ENCODE data around the gene RRP1. TPM values are rescaled to one million over a fixed set of nuclear protein-coding genes. Genes with fewer than 3 reads are reported as not detected.

Gene RRP1
- polyA plus RNA-seq, 1 experiment: 8.2 TPM

- TF ChIP-seq CTCF (IDR thresholded peaks at IDR 0.05; ENCODE audit: low read depth, low read length): no peak
- no peaks in the 10 kb centered on the region for H3K27me3 ChIP-seq (ENCODE audit: control insufficient read depth, insufficient read depth, low read length)
- ChIA-PET CTCF (interaction anchor here (0.6 to 0.9 kb wide), 11 partner anchors 9 to 288 kb away, joined by 3 to 8 read pairs (median 3); no protein-coding TSS in a partner anchor), POLR2A (no interaction called here)
- DNase-seq (ENCODE audit: low read depth, low spot score): no peak
- H3K27ac ChIP-seq (ENCODE audit: low read depth, low read length): no peak overlapping the region
- no peaks in the 10 kb centered on the region; the same call in 1 of the 2 replicates for H3K9me3 ChIP-seq (ENCODE audit: control insufficient read depth, insufficient read depth, low read length)
- H3K4me3 ChIP-seq (ENCODE audit: low read depth, low read length): peak overlapping the region; percentile 96
These were observed 690 bp downstream of the RRP1 start for GRCh38 chr21:43790010-43790524.

GRCh38 chr21:43792406-43792805 lies 3.0 kb downstream of the RRP1 start:
- no peak overlapping the region for H3K27ac ChIP-seq (ENCODE audit: low read depth, low read length)
- no peak for TF ChIP-seq CTCF (IDR thresholded peaks at IDR 0.05; ENCODE audit: low read depth, low read length)
- DNase-seq (ENCODE audit: low read depth, low spot score): no peak
- ChIA-PET POLR2A (no interaction called here), CTCF (no interaction called here)
- no peaks in the 10 kb centered on the region; the same call in 1 of the 2 replicates for H3K9me3 ChIP-seq (ENCODE audit: control insufficient read depth, insufficient read depth, low read length)
- H3K27me3 ChIP-seq (ENCODE audit: control insufficient read depth, insufficient read depth, low read length): no peaks in the 10 kb centered on the region
- no peak overlapping the region for H3K4me3 ChIP-seq (ENCODE audit: low read depth, low read length)

GRCh38 chr21:43793243-43793642 lies 3.9 kb downstream of the RRP1 start:
- TF ChIP-seq CTCF (IDR thresholded peaks at IDR 0.05; ENCODE audit: low read depth, low read length): no peak
- H3K9me3 ChIP-seq (ENCODE audit: control insufficient read depth, insufficient read depth, low read length): no peaks in the 10 kb centered on the region; the same call in 1 of the 2 replicates
- no peak overlapping the region for H3K27ac ChIP-seq (ENCODE audit: low read depth, low read length)
- H3K27me3 ChIP-seq (ENCODE audit: control insufficient read depth, insufficient read depth, low read length): no peaks in the 10 kb centered on the region
- ChIA-PET CTCF (no interaction called here), POLR2A (no interaction called here)
- no peak for DNase-seq (ENCODE audit: low read depth, low spot score)
- no peak overlapping the region for H3K4me3 ChIP-seq (ENCODE audit: low read depth, low read length)

- no peak overlapping the region for H3K4me3 ChIP-seq (ENCODE audit: low read depth, low read length)
- no peaks in the 10 kb centered on the region; the same call in 1 of the 2 replicates for H3K9me3 ChIP-seq (ENCODE audit: control insufficient read depth, insufficient read depth, low read length)
- no peak for TF ChIP-seq CTCF (IDR thresholded peaks at IDR 0.05; ENCODE audit: low read depth, low read length)
- H3K27me3 ChIP-seq (ENCODE audit: control insufficient read depth, insufficient read depth, low read length): no peaks in the 10 kb centered on the region
- no peak for DNase-seq (ENCODE audit: low read depth, low spot score)
- ChIA-PET POLR2A (no interaction called here), CTCF (interaction anchor here (0.8 kb wide), 1 partner anchor 181 kb away, joined by 3 read pairs; no protein-coding TSS in a partner anchor)
- no peak overlapping the region for H3K27ac ChIP-seq (ENCODE audit: low read depth, low read length)
These were observed 4.9 kb downstream of the RRP1 start for GRCh38 chr21:43794311-43794710.

GRCh38 chr21:43794857-43795256 lies 5.5 kb downstream of the RRP1 start:
- no peak overlapping the region for H3K27ac ChIP-seq (ENCODE audit: low read depth, low read length)

More at GRCh38 chr21:43794857-43795256, 5.5 kb downstream of the RRP1 start:
- DNase-seq (ENCODE audit: low read depth, low spot score): no peak
- TF ChIP-seq CTCF (IDR thresholded peaks at IDR 0.05; ENCODE audit: low read depth, low read length): no peak
- no peaks in the 10 kb centered on the region for H3K27me3 ChIP-seq (ENCODE audit: control insufficient read depth, insufficient read depth, low read length)
- no peaks in the 10 kb centered on the region for H3K9me3 ChIP-seq (ENCODE audit: control insufficient read depth, insufficient read depth, low read length)
- POLR2A ChIA-PET: no interaction called here
- no peak overlapping the region for H3K4me3 ChIP-seq (ENCODE audit: low read depth, low read length)
- CTCF ChIA-PET: interaction anchor here (0.8 kb wide), 1 partner anchor 180 kb away, joined by 3 read pairs; no protein-coding TSS in a partner anchor
